ENCODE measurements around the gene MAP3K13.

MAP3K13 gene

GRCh38 chr3:185517387-185518130, 154.6 kb downstream of the MAP3K13 start:
- no peak for TF ChIP-seq CTCF (IDR thresholded peaks at IDR 0.05; ENCODE audit: low read depth, low read length)
- no peaks in the 10 kb centered on the region for H3K36me3 ChIP-seq
- no peak overlapping the region for H3K4me3 ChIP-seq (ENCODE audit: low read depth, low read length)
- H3K27ac ChIP-seq, result no peak overlapping the region
- no peak for DNase-seq
- H3K27me3 ChIP-seq (ENCODE audit: insufficient read depth, low read depth, severe bottlenecking), result no peaks in the 10 kb centered on the region
- no peaks in the 10 kb centered on the region for H3K9me3 ChIP-seq (ENCODE audit: severe bottlenecking)

- no peak for DNase-seq
- H3K27me3 ChIP-seq (ENCODE audit: insufficient read depth, low read depth, severe bottlenecking), result no peaks in the 10 kb centered on the region
Measured at GRCh38 chr3:185519021-185519420, 156.1 kb downstream of the MAP3K13 start.

GRCh38 chr3:185521349-185522138, 158.6 kb downstream of the MAP3K13 start:
- H3K36me3 ChIP-seq, result no peaks in the 10 kb centered on the region
- no peak overlapping the region for H3K27ac ChIP-seq
- H3K4me3 ChIP-seq (ENCODE audit: low read depth, low read length), result no peak overlapping the region
- no peaks in the 10 kb centered on the region for H3K9me3 ChIP-seq (ENCODE audit: severe bottlenecking)
- no peak for DNase-seq
- no peak for TF ChIP-seq CTCF (IDR thresholded peaks at IDR 0.05; ENCODE audit: low read depth, low read length)
- H3K27me3 ChIP-seq (ENCODE audit: insufficient read depth, low read depth, severe bottlenecking), result no peaks in the 10 kb centered on the region

More at GRCh38 chr3:185519021-185519420, 156.1 kb downstream of the MAP3K13 start:
- no peak overlapping the region for H3K27ac ChIP-seq
- no peaks in the 10 kb centered on the region for H3K36me3 ChIP-seq
- H3K9me3 ChIP-seq (ENCODE audit: severe bottlenecking), result no peaks in the 10 kb centered on the region
- no peak overlapping the region for H3K4me3 ChIP-seq (ENCODE audit: low read depth, low read length)
- no peak; the same call in 1 of the 2 replicates for TF ChIP-seq CTCF (IDR thresholded peaks at IDR 0.05; ENCODE audit: low read depth, low read length)

- Histone ChIP-seq H3K4me3 (ENCODE audit: low read depth, low read length) (no peak overlapping the region), H3K9me3 (ENCODE audit: severe bottlenecking) (no peaks in the 10 kb centered on the region), H3K27me3 (ENCODE audit: insufficient read depth, low read depth, severe bottlenecking) (no peaks in the 10 kb centered on the region), H3K36me3 (no peaks in the 10 kb centered on the region), H3K27ac (no peak overlapping the region)
- TF ChIP-seq CTCF (IDR thresholded peaks at IDR 0.05; ENCODE audit: low read depth, low read length), result no peak
- no peak for DNase-seq
Measured at GRCh38 chr3:185526349-185526951, 163.5 kb downstream of the MAP3K13 start.

GRCh38 chr3:185527364-185527763, 164.4 kb downstream of the MAP3K13 start:
- Histone ChIP-seq H3K36me3 (no peaks in the 10 kb centered on the region), H3K27ac (no peak overlapping the region), H3K4me3 (ENCODE audit: low read depth, low read length) (no peak overlapping the region), H3K27me3 (ENCODE audit: insufficient read depth, low read depth, severe bottlenecking) (no peaks in the 10 kb centered on the region), H3K9me3 (ENCODE audit: severe bottlenecking) (no peaks in the 10 kb centered on the region)
- DNase-seq, result no peak
- no peak for TF ChIP-seq CTCF (IDR thresholded peaks at IDR 0.05; ENCODE audit: low read depth, low read length)
